ENCODE measurements around the gene MAPK8IP1.
A peak's percentile ranks its signal among the peaks of the same experiment; 100 is the strongest.

MAPK8IP1 gene

GRCh38 chr11:45851228-45851627, 34.2 kb upstream of the MAPK8IP1 start:
- intact Hi-C loops (cut with DNase I; ENCODE audit: low total_unique reads), result no loop called here
- peaks cover 0 to 6% (median 0%) of the 10 kb centered on the region in 3 donors for H3K36me3 ChIP-seq
- DNase-seq, result no peak
- no peaks in the 10 kb centered on the region for H3K27me3 ChIP-seq
- no peaks in the 10 kb centered on the region for H3K9me3 ChIP-seq
- TF ChIP-seq CTCF (IDR thresholded peaks at IDR 0.05), result no peak
- no peak overlapping the region for H3K4me3 ChIP-seq
- H3K4me1 ChIP-seq, result peaks cover 0 to 87% (median 81%) of the 10 kb centered on the region in 4 donors
- peak overlapping the region; percentile 84 to 88 for H3K27ac ChIP-seq

GRCh38 chr11:45852018-45852711, 33.3 kb upstream of the MAPK8IP1 start:
- TF ChIP-seq CTCF (IDR thresholded peaks at IDR 0.05), result no peak
- intact Hi-C loops (cut with DNase I; ENCODE audit: low total_unique reads), result no loop called here
- DNase-seq, result peak in 1 of 2 donors; percentile 67
- Histone ChIP-seq H3K27ac (peak overlapping the region; percentile 84 to 88), H3K9me3 (no peaks in the 10 kb centered on the region), H3K27me3 (no peaks in the 10 kb centered on the region), H3K36me3 (peaks cover 0 to 16% (median 8%) of the 10 kb centered on the region in 3 donors), H3K4me3 (no peak overlapping the region), H3K4me1 (peaks cover 0 to 91% (median 87%) of the 10 kb centered on the region in 4 donors)

- Histone ChIP-seq H3K4me3 (no peak overlapping the region), H3K4me1 (peaks cover 0 to 96% (median 93%) of the 10 kb centered on the region in 4 donors), H3K27ac (peak overlapping the region; percentile 84 to 88)
Observed at GRCh38 chr11:45852712-45853101, 32.7 kb upstream of the MAPK8IP1 start.

GRCh38 chr11:45853332-45854219, 31.9 kb upstream of the MAPK8IP1 start:
- intact Hi-C loops (cut with DNase I; ENCODE audit: low total_unique reads), result no loop called here
- H3K36me3 ChIP-seq, result peaks cover 0 to 16% (median 8%) of the 10 kb centered on the region in 3 donors
- DNase-seq, result peak in 1 of 2 donors; percentile 78
- H3K9me3 ChIP-seq, result no peaks in the 10 kb centered on the region
- no peaks in the 10 kb centered on the region for H3K27me3 ChIP-seq
- no peak for TF ChIP-seq CTCF (IDR thresholded peaks at IDR 0.05)
- H3K4me1 ChIP-seq, result peaks cover 5 to 100% (median 97%) of the 10 kb centered on the region in 4 donors
- H3K27ac ChIP-seq, result peak overlapping the region; percentile 84 to 88
- H3K4me3 ChIP-seq, result no peak overlapping the region

More at GRCh38 chr11:45852712-45853101, 32.7 kb upstream of the MAPK8IP1 start:
- peak in 1 of 2 donors; percentile 68 for DNase-seq
- intact Hi-C loops (cut with DNase I; ENCODE audit: low total_unique reads), result no loop called here
- no peak for TF ChIP-seq CTCF (IDR thresholded peaks at IDR 0.05)
- no peaks in the 10 kb centered on the region for H3K27me3 ChIP-seq
- no peaks in the 10 kb centered on the region for H3K9me3 ChIP-seq
- peaks cover 0 to 16% (median 8%) of the 10 kb centered on the region in 3 donors for H3K36me3 ChIP-seq

- no peak for DNase-seq
- TF ChIP-seq CTCF (IDR thresholded peaks at IDR 0.05), result no peak
- no peak overlapping the region for H3K4me3 ChIP-seq
- peaks cover 0 to 16% (median 8%) of the 10 kb centered on the region in 3 donors for H3K36me3 ChIP-seq
- H3K4me1 ChIP-seq, result peaks cover 11 to 100% (median 98%) of the 10 kb centered on the region in 4 donors
- intact Hi-C loops (cut with DNase I; ENCODE audit: low total_unique reads), result loop anchor here (5.0 kb wide), 1 partner anchor 62 kb away; the partner anchor contains the start of gene PEX16
- H3K27ac ChIP-seq, result peak overlapping the region; percentile 84 to 88
- no peaks in the 10 kb centered on the region for H3K9me3 ChIP-seq
- H3K27me3 ChIP-seq, result no peaks in the 10 kb centered on the region
Observed at GRCh38 chr11:45855308-45855707, 30.1 kb upstream of the MAPK8IP1 start.

Measured in tibial artery (tissue), 4 donors.